Globus pallidus (tissue), 1 donor: ENCODE results near the gene TREML1.
"Not testable (repeated sequence)": the region's sequence is repeated elsewhere in the genome, so short reads cannot be mapped to it uniquely, and the experiment has no call there.

Source experiments
- DNase-seq: peaks from one replicate; pipeline ENCODE4 v3.0.0-alpha.2; 2015; ENCODE audit warnings: low spot score

TREML1 gene

DNA sequence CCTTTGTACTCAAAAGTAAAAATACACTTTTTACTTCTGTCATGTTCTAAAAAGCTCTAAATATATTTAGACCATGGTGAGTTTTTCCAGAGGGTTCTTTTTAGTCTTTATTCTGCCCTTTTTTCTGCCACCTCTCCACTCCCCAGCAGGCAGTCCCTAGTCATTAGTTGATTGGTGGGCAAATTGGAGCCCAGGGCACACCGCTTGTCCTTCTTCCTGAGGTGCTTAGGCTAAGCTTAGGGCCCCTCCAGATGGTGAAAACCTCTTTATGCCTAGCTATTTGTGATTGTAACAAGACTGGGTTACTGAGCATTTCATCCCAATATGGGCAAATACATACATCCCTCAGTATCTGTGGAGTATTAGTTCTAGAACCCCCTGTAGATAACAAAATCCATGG, 6.2 kb downstream of the TREML1 start:
- DNase-seq: no peak

DNA sequence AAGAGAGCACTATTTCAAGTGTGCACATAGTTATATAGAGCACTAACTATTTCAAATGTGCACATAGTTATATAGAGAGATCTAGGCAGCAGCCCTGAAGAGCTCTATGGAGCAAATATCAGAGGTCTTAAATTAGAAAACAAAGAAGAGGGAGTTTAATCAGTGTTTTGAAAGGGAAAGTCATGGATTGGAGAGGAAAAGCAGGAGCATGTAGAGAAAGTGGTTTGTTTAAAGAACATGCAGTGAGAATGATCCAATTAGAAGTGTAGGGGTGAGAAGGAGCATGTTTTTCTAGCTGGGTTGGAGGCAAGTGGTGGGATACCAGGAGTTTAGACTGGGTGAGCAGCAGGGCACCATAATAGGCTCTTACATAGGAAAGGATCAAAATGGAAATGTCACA, 17.2 kb downstream of the TREML1 start:
- DNase-seq: no peak

- no peak for DNase-seq
Observed at GRCh38 chr6:41135062-41135832, 18.9 kb downstream of the TREML1 start.

DNA sequence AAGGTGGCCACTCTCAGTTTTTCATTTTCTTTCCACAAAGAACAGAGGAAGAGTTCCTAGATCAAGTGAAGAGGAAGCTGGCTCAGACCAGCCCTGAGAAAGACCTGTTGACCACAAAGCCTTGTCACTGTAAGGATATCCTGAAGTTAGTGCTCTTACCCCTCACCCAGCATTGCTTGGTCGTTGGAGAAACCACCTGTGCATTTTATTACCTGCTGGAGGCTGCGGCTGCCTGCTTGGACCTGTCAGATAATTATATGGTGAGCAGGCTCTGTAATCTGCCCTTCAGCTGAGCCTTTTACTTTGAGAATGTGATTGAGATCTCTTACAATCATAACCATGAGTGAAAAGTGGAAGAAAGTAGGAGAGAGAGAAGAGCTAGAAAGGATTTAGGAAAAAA, 21.9 kb downstream of the TREML1 start:
- no peak for DNase-seq

- no peak for DNase-seq
Observed at GRCh38 chr6:41125282-41125681, 28.9 kb downstream of the TREML1 start.

- DNase-seq: no peak
Observed at GRCh38 chr6:41122918-41123317, 31.2 kb downstream of the TREML1 start.

DNA sequence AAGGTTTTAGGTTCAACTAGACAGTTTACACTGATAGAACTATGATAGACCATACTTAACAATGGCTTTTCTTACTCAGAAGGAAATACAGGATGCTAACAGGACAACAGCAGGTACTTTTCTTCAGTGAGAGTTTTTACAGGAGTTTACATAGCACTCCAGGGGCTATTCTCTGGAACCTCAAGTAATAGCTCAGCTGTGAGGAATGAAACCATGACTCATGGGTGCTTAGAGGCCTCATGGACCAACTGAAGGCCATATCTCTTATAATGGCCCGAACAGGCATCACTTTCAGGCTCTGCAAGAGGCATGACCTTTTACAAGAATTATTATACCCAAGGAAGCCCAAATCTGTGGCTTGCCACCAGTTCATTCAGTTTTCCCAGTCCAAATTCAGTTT, 31.8 kb downstream of the TREML1 start:
- DNase-seq: no peak

DNA sequence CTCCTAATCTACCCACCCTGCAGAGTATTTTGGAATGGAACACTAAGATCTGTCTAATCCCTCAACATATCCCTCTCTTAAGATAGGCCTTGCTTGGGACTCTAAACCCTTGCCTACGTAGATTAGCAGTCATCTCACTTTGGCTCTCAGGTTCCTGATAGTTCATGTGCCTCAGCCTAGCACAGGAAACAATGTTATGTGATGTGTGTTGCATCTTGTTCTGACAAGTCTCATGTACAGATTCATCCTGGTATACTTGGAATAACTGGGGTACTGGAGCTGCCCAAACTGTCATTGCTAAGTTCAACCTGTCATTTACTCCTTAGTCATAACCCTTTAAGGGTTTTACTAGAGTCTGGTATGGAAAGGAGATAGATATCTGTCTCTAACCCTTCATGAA, 34.1 kb downstream of the TREML1 start:
- DNase-seq: no peak

DNA sequence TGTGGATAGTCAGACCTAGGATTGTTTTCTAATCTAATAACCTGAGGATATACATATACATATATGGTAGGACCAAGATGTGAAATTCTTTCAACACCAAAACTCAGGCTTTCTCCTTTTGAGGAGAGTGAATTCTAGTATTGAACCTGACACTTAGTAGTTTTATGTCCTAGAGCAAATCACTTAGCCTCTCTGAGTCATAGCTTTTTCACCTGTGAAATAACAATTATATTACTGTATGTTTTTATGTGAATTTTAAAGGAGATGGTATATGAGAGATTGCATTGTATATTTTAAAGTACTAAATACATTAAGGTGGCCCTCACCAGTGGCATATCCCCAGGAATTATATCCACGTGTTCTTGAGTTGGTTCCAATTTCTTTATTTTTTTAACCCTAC, 34.6 kb downstream of the TREML1 start:
- DNase-seq: no peak

GRCh38 chr6:41115027-41115426, 39.1 kb downstream of the TREML1 start:
- not testable (repeated sequence) for DNase-seq

GRCh38 chr6:41111017-41111416, 43.1 kb downstream of the TREML1 start:
- DNase-seq: no peak

GRCh38 chr6:41103847-41104246, 50.3 kb downstream of the TREML1 start:
- DNase-seq: no peak

- DNase-seq: no peak
Observed at GRCh38 chr6:41100871-41101287, 53.3 kb downstream of the TREML1 start.
